Left ventricle myocardium inferior (tissue), 1 donor: ENCODE results near the gene LRRC74B. TPM values are rescaled to one million over a fixed set of nuclear protein-coding genes. Genes with fewer than 3 reads are reported as not detected.

ENCODE experiments used
- DNase-seq: peaks from one replicate; pipeline ENCODE4 v3.0.0-alpha.2; 2020
- H3K27ac ChIP-seq: fragments of 200-600 bp; replicated peaks from 2 replicates; pipeline ENCODE4 v1.8.0; 2021
- H3K27me3 ChIP-seq: fragments of 200-600 bp; 2 replicates; pipeline ENCODE4 v1.8.0; 2021; ENCODE audit warnings: low read depth
- H3K36me3 ChIP-seq: fragments of 200-600 bp; 2 replicates; pipeline ENCODE4 v1.8.0; 2021
- H3K4me1 ChIP-seq: fragments of 200-600 bp; 2 replicates; pipeline ENCODE4 v1.8.0; 2021
- H3K4me3 ChIP-seq: fragments of 200-600 bp; 2 replicates; pipeline ENCODE4 v1.8.0; 2021; ENCODE audit warnings: mild to moderate bottlenecking, moderate library complexity
- H3K9me3 ChIP-seq: fragments of 200-600 bp; replicated peaks from 2 replicates; pipeline ENCODE4 v1.8.0; 2021
- CTCF ChIP-seq: fragments of 200-600 bp; IDR thresholded peaks from 2 replicates; pipeline ENCODE4 v1.8.0; 2021; ENCODE audit warnings: antibody characterized with exemption, mild to moderate bottlenecking, borderline replicate concordance
- intact Hi-C: fragments of 100-400 bp; cut with micrococcal nuclease; formaldehyde crosslinking; loops from one replicate; pipeline ENCODE4 v1.11.0; 2022
- total RNA-seq: library from RNA; stranded (reverse); fragmentation: NEBNext Ultra II Directional; extraction: Animal tissue kit (Norgen Biotek cat#: 25700); gene quantifications from one replicate; pipeline ENCODE4 v1.2.1, GENCODE V29; 2021
- donor health status: DM: no; HTN: yes; CAD: no; lungs with severe emphysema.

Gene LRRC74B
- total RNA-seq, 1 donor from 2014 or later: not detected

DNA sequence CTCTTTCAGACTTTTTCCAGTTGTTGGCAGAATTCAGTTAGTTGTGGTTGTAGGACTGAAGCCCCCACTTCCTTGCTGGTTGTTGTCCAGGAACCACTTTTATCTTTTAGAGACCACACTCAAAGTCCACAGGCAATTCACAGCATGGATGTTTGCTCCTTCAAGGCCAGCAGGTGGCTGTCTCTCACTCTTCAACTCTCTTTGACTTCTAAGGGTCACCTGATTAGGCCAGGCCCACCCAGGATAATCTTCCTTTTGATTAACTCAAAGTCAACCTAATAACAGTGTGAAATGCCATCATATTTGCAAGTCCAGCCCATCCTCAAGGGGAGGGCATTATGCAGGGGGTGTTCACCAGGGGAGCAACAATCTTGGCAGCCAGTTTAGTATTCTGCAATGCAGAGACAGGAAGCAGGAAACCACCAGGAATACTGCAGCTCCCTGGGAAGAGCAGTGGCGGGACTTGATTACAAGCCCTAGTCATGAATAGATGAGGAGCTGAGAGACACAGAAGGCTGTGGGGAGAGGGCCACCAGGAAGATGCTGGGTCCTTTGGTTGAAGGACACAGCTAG lies 52.4 kb downstream of the LRRC74B start:
- no peak for TF ChIP-seq CTCF
- Histone ChIP-seq H3K9me3 (no peaks in the 10 kb centered on the region), H3K27ac (no peak overlapping the region), H3K4me1 (peaks cover 5% of the 10 kb centered on the region), H3K36me3 (no peaks in the 10 kb centered on the region), H3K4me3 (no peak overlapping the region), H3K27me3 (peaks cover 62% of the 10 kb centered on the region)
- no peak for DNase-seq
- intact Hi-C loops: no loop called here

GRCh38 chr22:21099578-21099977 lies 53.8 kb downstream of the LRRC74B start:
- Histone ChIP-seq H3K27ac (no peak overlapping the region), H3K4me3 (no peak overlapping the region), H3K36me3 (no peaks in the 10 kb centered on the region), H3K4me1 (peaks cover 5% of the 10 kb centered on the region), H3K27me3 (peaks cover 62% of the 10 kb centered on the region), H3K9me3 (no peaks in the 10 kb centered on the region)
- no peak for TF ChIP-seq CTCF
- DNase-seq: no peak
- intact Hi-C loops: no loop called here

- Histone ChIP-seq H3K27me3 (peaks cover 62% of the 10 kb centered on the region), H3K36me3 (no peaks in the 10 kb centered on the region), H3K4me3 (no peak overlapping the region), H3K4me1 (peaks cover 5% of the 10 kb centered on the region), H3K27ac (no peak overlapping the region), H3K9me3 (no peaks in the 10 kb centered on the region)
- DNase-seq: no peak
- TF ChIP-seq CTCF: no peak
- intact Hi-C loops: no loop called here
These were observed 54.6 kb downstream of the LRRC74B start for GRCh38 chr22:21100149-21101032.

DNA sequence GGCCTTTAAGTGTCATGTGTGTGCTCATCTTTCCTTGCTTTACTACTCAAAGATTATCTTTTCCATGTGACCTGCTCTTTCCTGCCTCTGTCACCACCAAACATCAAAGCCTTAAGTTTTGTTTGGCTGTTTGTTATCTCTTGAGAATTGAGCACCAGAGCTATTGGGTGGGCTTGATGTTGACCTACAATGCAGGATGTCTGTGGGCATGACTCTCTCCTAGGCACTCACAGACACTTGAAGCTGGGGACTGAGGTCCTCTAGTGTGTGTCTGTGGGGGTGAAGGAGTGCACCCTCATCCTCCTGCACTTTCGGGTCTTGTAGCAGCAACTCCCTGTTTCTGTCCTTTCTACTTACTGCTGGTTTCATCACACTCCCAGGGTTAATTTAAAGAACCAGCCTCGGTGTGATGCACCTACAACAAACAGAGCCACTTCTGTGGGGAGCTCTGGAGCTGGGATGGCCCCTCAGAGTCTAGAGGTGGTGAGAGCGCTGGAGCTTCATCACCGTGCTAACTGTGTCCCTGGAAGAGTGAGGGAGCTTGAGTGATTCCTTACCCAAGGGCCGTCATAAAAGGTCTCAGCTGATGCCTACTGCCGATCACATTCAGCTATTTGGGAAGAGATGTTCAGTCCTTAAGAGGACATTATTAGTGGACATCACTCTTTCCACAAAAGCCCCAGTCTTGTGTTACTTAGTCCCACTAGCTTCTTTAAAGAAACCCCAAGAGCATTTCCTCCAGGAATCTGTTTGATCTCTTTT lies 56.3 kb downstream of the LRRC74B start:
- Histone ChIP-seq H3K9me3 (no peaks in the 10 kb centered on the region), H3K36me3 (no peaks in the 10 kb centered on the region), H3K4me1 (peaks cover 5% of the 10 kb centered on the region), H3K27me3 (peaks cover 72% of the 10 kb centered on the region), H3K27ac (no peak overlapping the region), H3K4me3 (no peak overlapping the region)
- no peak for DNase-seq
- no peak for TF ChIP-seq CTCF
- intact Hi-C loops: no loop called here

DNA sequence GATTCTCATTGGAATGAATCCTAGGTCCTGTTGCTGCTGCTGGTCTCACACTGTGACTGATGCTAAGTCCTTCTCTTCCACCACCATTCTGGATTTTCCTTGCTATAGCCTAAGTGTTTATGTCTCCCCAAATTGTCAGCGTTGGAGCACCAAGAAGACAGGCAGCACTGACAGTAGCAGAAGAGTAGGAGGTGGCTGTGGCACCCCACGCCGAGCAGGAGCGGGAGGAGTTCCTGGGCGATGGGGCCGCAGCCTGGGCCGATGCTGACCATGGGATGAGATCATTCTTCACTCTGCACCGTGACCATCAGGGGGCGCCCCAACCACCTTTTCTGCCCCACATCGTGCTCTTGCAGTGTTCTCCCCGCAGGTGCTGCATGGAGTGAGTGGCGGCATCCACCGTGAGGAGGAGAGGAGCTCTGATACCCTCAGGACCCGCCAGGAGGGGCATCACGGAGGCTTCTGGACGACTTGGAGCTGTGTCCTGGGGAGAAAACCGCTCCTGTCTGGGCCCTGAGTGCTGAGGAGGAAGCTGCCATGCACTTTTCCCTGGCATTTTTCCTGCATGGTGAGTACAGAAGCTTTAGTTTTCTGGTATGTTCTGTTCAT lies 57.0 kb downstream of the LRRC74B start:
- Histone ChIP-seq H3K4me1 (peaks cover 5% of the 10 kb centered on the region), H3K36me3 (no peaks in the 10 kb centered on the region), H3K9me3 (no peaks in the 10 kb centered on the region), H3K27ac (no peak overlapping the region), H3K4me3 (no peak overlapping the region), H3K27me3 (peaks cover 72% of the 10 kb centered on the region)
- TF ChIP-seq CTCF: peak; percentile 78
- DNase-seq: peak; percentile 66
- intact Hi-C loops: no loop called here
